Neural cell (in vitro differentiated cells): ENCODE results near the gene GRK1.

Experiments used
- EP300 ChIP-seq: fragments of 450-650 bp; conservative IDR thresholded peaks from 2 replicates; pipeline ENCODE4 v1.6.1; 2014; ENCODE audit warnings: antibody characterized with exemption, mild to moderate bottlenecking, moderate library complexity; ENCODE audit not compliant: poor library complexity, severe bottlenecking
- EZH2 ChIP-seq: fragments of 200-600, 300-800 bp; shearing (Covaris generic), sonication (generic); IDR thresholded peaks from 2 replicates; pipeline ENCODE4 v1.6.1; 2014; ENCODE audit warnings: antibody characterized with exemption, low read length, borderline replicate concordance, mild to moderate bottlenecking; ENCODE audit not compliant: insufficient read depth, poor library complexity, severe bottlenecking
- MXI1 ChIP-seq: fragments of 450-650 bp; conservative IDR thresholded peaks from 2 replicates; pipeline ENCODE4 v1.6.1; 2014; ENCODE audit warnings: antibody characterized with exemption, mild to moderate bottlenecking; ENCODE audit not compliant: poor library complexity, severe bottlenecking
- POLR2AphosphoS5 ChIP-seq: IDR thresholded peaks from 2 replicates; pipeline ENCODE4 v1.6.1; 2012
- RAD21 ChIP-seq: fragments of 450-650 bp; conservative IDR thresholded peaks from 2 replicates; pipeline ENCODE4 v1.6.1; 2014; ENCODE audit warnings: antibody characterized with exemption, mild to moderate bottlenecking, moderate library complexity
- SMC3 ChIP-seq: fragments of 450-650 bp; conservative IDR thresholded peaks from 2 replicates; pipeline ENCODE4 v1.6.1; 2014; ENCODE audit warnings: antibody characterized with exemption, mild to moderate bottlenecking, moderate library complexity; ENCODE audit not compliant: poor library complexity
- TF ChIP-seq, protein P1 (sequence below): fragments of 450-650 bp; IDR thresholded peaks from 2 replicates; pipeline ENCODE4 v1.5.1; 2014; ENCODE audit warnings: antibody characterized with exemption, mild to moderate bottlenecking, moderate library complexity; ENCODE audit not compliant: poor library complexity, severe bottlenecking
- TF ChIP-seq, protein P2 (sequence below): IDR thresholded peaks from 2 replicates; pipeline ENCODE4 v1.6.1; 2012; ENCODE audit warnings: borderline replicate concordance

DNA sequence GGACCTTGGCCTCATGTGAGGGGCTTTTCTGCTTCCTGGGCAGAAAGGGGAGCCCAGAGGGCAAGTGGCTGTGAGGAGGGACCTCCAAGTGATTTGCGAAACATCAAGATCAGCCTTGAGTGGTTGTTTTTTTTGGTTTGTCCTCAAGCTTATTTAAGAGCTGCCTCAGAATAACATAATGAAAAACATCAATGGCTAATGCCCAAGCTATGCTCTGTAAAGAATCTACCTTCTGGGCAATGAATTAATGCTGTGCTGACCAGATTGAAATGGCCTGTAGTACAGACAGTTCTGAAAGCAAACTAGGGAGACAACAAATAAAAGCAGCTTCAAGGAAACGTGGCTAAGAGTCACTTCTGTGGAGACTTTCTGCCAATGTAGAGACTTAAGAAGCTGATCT is 100.3 kb downstream of the GRK1 start:
- TF ChIP-seq, protein P1, sequence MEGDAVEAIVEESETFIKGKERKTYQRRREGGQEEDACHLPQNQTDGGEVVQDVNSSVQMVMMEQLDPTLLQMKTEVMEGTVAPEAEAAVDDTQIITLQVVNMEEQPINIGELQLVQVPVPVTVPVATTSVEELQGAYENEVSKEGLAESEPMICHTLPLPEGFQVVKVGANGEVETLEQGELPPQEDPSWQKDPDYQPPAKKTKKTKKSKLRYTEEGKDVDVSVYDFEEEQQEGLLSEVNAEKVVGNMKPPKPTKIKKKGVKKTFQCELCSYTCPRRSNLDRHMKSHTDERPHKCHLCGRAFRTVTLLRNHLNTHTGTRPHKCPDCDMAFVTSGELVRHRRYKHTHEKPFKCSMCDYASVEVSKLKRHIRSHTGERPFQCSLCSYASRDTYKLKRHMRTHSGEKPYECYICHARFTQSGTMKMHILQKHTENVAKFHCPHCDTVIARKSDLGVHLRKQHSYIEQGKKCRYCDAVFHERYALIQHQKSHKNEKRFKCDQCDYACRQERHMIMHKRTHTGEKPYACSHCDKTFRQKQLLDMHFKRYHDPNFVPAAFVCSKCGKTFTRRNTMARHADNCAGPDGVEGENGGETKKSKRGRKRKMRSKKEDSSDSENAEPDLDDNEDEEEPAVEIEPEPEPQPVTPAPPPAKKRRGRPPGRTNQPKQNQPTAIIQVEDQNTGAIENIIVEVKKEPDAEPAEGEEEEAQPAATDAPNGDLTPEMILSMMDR, result no peak
- TF ChIP-seq RAD21, result no peak
- TF ChIP-seq EZH2, result no peak
- no peak for TF ChIP-seq MXI1
- TF ChIP-seq POLR2AphosphoS5, result no peak
- TF ChIP-seq, protein P2, sequence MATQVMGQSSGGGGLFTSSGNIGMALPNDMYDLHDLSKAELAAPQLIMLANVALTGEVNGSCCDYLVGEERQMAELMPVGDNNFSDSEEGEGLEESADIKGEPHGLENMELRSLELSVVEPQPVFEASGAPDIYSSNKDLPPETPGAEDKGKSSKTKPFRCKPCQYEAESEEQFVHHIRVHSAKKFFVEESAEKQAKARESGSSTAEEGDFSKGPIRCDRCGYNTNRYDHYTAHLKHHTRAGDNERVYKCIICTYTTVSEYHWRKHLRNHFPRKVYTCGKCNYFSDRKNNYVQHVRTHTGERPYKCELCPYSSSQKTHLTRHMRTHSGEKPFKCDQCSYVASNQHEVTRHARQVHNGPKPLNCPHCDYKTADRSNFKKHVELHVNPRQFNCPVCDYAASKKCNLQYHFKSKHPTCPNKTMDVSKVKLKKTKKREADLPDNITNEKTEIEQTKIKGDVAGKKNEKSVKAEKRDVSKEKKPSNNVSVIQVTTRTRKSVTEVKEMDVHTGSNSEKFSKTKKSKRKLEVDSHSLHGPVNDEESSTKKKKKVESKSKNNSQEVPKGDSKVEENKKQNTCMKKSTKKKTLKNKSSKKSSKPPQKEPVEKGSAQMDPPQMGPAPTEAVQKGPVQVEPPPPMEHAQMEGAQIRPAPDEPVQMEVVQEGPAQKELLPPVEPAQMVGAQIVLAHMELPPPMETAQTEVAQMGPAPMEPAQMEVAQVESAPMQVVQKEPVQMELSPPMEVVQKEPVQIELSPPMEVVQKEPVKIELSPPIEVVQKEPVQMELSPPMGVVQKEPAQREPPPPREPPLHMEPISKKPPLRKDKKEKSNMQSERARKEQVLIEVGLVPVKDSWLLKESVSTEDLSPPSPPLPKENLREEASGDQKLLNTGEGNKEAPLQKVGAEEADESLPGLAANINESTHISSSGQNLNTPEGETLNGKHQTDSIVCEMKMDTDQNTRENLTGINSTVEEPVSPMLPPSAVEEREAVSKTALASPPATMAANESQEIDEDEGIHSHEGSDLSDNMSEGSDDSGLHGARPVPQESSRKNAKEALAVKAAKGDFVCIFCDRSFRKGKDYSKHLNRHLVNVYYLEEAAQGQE, result no peak
- TF ChIP-seq EP300, result no peak
- TF ChIP-seq SMC3, result no peak
